DMS 273 treated with DMSO at 0.1 percent for 48 hours (cell line): ENCODE data around the gene RNF144A.
A peak's percentile ranks its signal among the peaks of the same experiment; 100 is the strongest.

ENCODE experiments used
- DNase-seq: peaks from one replicate; lab custom pipeline; 2025; lab: John Stamatoyannopoulos, UW

RNF144A gene

GRCh38 chr2:7044253-7045250 is 127.3 kb downstream of the RNF144A start:
- DNase-seq, result no peak

- DNase-seq, result no peak
These were observed 128.7 kb downstream of the RNF144A start for GRCh38 chr2:7045601-7046590.

- no peak for DNase-seq
These were observed 130.4 kb downstream of the RNF144A start for GRCh38 chr2:7047661-7048060.

- no peak for DNase-seq
These were observed 131.6 kb downstream of the RNF144A start for GRCh38 chr2:7048762-7049294.

DNA sequence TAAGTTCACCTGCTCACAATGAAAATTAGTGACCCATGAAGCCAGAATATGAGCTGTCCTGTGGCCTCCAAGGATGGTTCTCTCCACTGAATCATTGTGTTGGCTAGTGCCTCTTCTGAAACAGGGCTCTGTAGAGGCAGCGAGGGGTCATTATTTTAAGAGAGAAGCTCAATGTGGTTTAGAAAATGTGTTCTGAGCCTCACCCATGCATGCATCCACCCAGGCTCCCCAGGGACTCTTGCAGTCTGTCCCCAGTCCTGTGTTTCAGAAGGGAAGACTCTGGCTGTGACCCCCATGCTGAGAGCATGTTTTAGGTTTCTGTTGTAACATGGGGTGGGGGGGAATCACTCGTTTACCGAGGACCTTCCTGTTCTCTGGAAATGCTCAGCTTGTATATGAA is 135.2 kb downstream of the RNF144A start:
- no peak for DNase-seq

- no peak for DNase-seq
These were observed 136.5 kb downstream of the RNF144A start for GRCh38 chr2:7053650-7054265.

- DNase-seq, result no peak
These were observed 140.7 kb downstream of the RNF144A start for GRCh38 chr2:7057865-7058400.

GRCh38 chr2:7060156-7060555 is 142.9 kb downstream of the RNF144A start:
- peak; percentile 7 for DNase-seq

GRCh38 chr2:7060631-7061449 is 143.6 kb downstream of the RNF144A start:
- DNase-seq, result no peak

DNA sequence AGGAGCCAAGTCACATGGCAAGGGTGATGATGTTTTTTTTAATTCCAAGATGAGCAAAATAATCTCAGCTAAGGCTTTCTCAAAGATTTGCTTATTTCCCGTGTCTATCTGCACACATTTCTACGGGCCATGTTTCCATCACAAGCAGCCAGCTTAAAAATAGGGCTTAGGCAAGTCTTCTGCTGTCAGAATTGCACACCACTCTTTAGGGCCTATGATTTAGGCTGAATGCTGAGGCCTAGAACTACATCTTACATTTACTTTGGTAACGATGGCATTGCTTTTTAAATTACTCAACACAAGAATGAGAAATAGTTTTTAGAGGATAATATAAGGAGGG is 144.2 kb downstream of the RNF144A start:
- no peak for DNase-seq

- no peak for DNase-seq
These were observed 144.7 kb downstream of the RNF144A start for GRCh38 chr2:7061921-7062320.

DNA sequence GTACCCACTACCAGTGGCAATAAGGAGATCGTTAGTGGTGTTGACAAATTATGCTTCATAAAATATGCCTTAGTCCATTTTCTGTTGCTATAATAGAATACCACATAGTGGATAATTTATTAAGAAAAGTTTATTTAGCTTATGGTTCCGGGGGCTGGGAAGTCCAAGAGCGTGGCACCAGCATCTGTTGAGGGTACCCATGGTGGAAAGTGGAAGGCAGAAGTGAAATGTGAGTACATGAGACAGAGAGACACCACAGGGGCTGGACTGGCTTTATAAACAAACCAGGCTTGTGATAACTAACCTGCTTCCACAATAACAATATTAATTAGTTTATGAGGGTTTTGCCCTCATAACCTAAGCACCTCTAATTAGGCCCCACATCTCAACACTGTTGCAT is 146.6 kb downstream of the RNF144A start:
- no peak for DNase-seq

GRCh38 chr2:7068457-7068856 is 151.2 kb downstream of the RNF144A start:
- DNase-seq, result no peak

GRCh38 chr2:7070483-7070882 is 153.3 kb downstream of the RNF144A start:
- no peak for DNase-seq

DNA sequence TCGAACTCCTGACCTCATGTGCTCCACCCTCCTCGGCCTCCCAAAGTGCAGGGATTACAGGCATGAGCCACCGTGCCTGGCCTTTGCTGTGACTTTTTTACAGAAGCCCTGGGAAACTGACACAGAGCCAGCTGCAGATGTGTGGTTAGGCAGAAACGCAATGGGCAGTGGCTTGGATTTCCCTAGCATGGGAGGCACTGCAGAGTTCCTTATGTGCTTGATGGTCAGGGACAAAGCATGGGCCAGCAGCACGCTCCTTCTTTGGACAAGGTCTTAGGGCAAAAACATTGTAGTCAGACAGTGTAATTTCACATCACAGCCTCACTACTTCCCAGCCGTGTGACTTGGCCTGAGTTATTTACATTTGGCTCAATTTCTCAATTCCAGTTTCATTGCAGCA is 153.9 kb downstream of the RNF144A start:
- DNase-seq, result no peak

DNA sequence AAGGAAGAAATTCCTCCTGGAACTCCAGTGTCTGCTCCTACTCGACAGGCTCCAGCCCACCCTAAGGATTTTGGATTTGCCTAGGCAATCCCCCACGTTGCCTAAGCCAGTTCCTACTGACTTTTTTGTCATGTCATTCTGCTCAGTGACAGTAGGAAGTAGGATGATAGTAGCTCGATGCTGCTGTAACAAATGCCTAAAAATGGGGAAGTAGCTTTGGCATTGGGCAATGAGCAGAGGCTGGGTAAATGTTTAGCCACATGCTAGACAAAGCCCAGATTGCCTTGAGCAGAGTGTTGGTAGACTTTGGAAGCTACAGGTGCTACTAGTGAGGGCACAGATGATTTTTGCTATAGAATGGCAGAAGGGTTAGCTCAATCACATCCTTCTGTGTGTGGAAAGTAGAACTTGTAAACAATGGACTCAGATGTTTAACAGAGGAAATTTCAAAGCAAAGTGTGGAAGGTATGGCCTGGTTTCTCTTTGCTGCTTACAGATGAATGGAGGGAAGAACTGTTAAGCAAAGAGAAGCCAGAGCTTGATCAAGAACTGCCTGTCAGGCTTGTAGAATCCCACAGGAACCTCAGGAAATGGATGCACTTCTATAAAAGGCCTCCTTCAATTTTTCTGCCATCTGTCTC is 154.8 kb downstream of the RNF144A start:
- DNase-seq, result no peak

GRCh38 chr2:7073901-7074300 is 156.7 kb downstream of the RNF144A start:
- no peak for DNase-seq

GRCh38 chr2:7075834-7076233 is 158.6 kb downstream of the RNF144A start:
- no peak for DNase-seq

DNA sequence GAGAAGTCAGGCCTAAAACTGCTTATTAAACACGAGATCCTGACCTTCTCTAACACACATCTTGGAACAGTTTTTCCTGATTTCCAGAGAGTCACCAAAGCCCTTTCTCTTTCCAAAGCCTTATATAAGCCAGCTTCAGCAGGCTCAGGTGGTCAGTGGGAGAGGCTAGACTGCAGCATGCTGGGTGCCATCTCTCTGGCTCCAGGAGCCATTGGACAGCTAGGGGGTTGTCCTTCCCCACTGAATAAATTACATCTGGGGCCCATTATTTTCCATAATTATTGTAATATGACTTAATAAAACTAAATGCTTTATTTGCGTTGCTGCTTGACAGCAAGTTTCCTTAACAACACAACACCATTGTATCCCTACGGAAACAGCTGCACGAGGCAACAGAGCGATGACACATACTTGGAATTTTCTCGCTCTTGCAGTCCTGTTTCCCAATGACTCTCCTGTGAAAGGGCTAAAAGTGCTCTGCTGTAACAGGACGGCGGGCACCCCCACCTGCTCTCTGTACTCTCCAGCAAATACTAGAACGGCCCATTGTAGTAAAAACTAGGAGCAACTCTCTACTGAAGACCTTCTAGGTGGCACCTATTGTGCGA is 160.6 kb downstream of the RNF144A start:
- no peak for DNase-seq
